Fibroblast of lung (primary cell): ENCODE measurements around the gene NPM1. TPM values are rescaled to one million over a fixed set of nuclear protein-coding genes. Genes with fewer than 3 reads are reported as not detected.

Experiments
- DNase-seq, 2 donors: peaks; one replicate each; pipeline versions ENCODE4 v3.0.0 to v3.0.0-alpha.2; 2010; ENCODE audit warnings: low read depth in 2 of 2
- H2AFZ ChIP-seq: 2 replicates; pipeline ENCODE4 v1.5.1; 2012; ENCODE audit warnings: low read length, control low read depth, inconsistent platforms
- H3K27ac ChIP-seq: 2 replicates; pipeline ENCODE4 v1.5.1; 2011; ENCODE audit warnings: low read length, control low read depth; ENCODE audit not compliant: insufficient read depth
- H3K27me3 ChIP-seq: 2 replicates; pipeline ENCODE4 v1.5.1; 2011; ENCODE audit warnings: mild to moderate bottlenecking, low read length; ENCODE audit not compliant: control insufficient read depth, insufficient read depth
- H3K36me3 ChIP-seq: 2 replicates; pipeline ENCODE4 v1.5.1; 2011; ENCODE audit warnings: low read length; ENCODE audit not compliant: control insufficient read depth, insufficient read depth
- H3K4me1 ChIP-seq: 2 replicates; pipeline ENCODE4 v1.5.1; 2011; ENCODE audit warnings: low read length; ENCODE audit not compliant: control insufficient read depth, insufficient read depth; ENCODE audit errors: extremely low read depth
- H3K4me2 ChIP-seq: 2 replicates; pipeline ENCODE4 v1.5.1; 2011; ENCODE audit warnings: low read length, control low read depth; ENCODE audit not compliant: insufficient read depth; ENCODE audit errors: extremely low read depth
- H3K4me3 ChIP-seq, 4 experiments: fragments of 200-600 bp in 1 of 4; sonication (generic) in 1 of 4; replicated peaks in 1 of 4; 2 replicates each; pipeline ENCODE4 v1.5.1; 2011 to 2016; ENCODE audit warnings: low read length in 4 of 4, low read depth in 3 of 4, mild to moderate bottlenecking in 3 of 4, control low read depth in 2 of 4, inconsistent platforms in 1 of 4, mixed read lengths in 1 of 4; ENCODE audit not compliant: insufficient read depth in 1 of 4; ENCODE audit errors: control extremely low read depth in 1 of 4
- H3K79me2 ChIP-seq: 2 replicates; pipeline ENCODE4 v1.5.1; 2012; ENCODE audit warnings: mild to moderate bottlenecking, low read length, inconsistent platforms; ENCODE audit not compliant: control insufficient read depth, insufficient read depth
- H3K9ac ChIP-seq: 2 replicates; pipeline ENCODE4 v1.5.1; 2011; ENCODE audit warnings: mild to moderate bottlenecking, low read length, control low read depth; ENCODE audit not compliant: insufficient read depth
- H3K9me3 ChIP-seq: 2 replicates; pipeline ENCODE4 v1.5.1; 2012; ENCODE audit warnings: low read depth, low read length; ENCODE audit not compliant: control insufficient read depth, insufficient read depth
- H4K20me1 ChIP-seq: 2 replicates; pipeline ENCODE4 v1.5.1; 2011; ENCODE audit warnings: low read length; ENCODE audit not compliant: control insufficient read depth, insufficient read depth; ENCODE audit errors: extremely low read depth
- EZH2 ChIP-seq: IDR thresholded peaks from 2 replicates; pipeline ENCODE4 v1.5.1; 2012; ENCODE audit warnings: low read length, control low read depth, mild to moderate bottlenecking; ENCODE audit errors: missing control alignments
- polyA plus RNA-seq, 2 donors: library from polyadenylated mRNA; depleted of rRNA in 1 of 2; stranded (reverse) in 1 of 2; unstranded in 1 of 2; fragments of >200 nt; gene quantifications; 2 replicates each; pipeline ENCODE4 v1.2.1, GENCODE V29; 2011 to 2012; ENCODE audit warnings: missing spikeins in 1 of 2
- total RNA-seq: library from RNA; depleted of rRNA; stranded (reverse); fragments of >200 nt; gene quantifications from 2 replicates; pipeline ENCODE4 v1.2.1, GENCODE V29; 2014
- TF ChIP-seq, protein P1 (sequence below), 2 donors: IDR thresholded peaks in 1 of 2; conservative IDR thresholded peaks in 1 of 2; 1 replicate in 1 of 2; 2 replicates in 1 of 2; pipeline ENCODE4 v1.5.1; 2011 to 2012; ENCODE audit warnings: low read length in 2 of 2, control low read depth in 1 of 2, inconsistent platforms in 1 of 2, low read depth in 1 of 2, mild to moderate bottlenecking in 1 of 2

NPM1 gene
- total and polyA plus RNA-seq, 2 donors (not counting 1 experiment from before 2014, with no cell fraction given) = 1,067 to 4,158 TPM

DNA sequence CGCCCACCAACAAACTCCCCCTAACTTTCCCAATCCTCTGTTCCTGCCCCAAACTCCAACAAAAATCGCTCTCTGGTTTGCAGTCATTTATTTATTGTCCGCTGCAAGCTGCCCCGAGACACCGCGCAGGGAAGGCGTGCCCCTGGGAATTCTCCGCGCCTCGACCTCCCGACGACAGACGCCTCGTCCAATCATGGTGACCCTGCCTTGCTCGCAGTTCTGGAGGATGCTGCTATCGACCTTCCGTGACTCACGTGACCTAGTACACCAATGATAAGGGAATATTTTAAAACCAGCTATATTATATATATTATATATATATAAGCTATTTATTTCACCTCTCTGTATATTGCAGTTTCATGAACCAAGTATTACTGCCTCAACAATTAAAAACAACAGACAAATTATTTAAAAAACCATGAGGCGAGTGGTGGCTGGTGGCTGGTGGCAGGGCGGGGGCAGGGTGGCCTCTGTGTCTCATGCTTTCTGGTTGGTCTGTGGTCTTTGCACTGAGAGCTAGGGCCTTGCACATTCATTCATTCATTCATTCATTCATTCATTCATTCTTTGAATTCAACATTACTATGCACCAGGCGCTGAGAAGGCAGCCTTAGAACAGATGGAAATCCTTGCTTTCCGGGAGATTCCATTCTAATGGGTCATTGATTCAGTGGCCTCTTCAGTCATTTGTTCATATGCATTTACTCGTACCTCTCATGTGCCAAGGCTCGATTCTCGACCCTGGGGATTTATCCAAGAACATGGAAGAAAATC lies 69.7 kb downstream of the NPM1 start:
- H3K4me3 ChIP-seq = no peak overlapping the region
- peaks cover 10% of the 10 kb centered on the region for H3K27me3 ChIP-seq
- H3K36me3 ChIP-seq = no peaks in the 10 kb centered on the region
- no peak for DNase-seq
- no peak overlapping the region for H3K27ac ChIP-seq
- no peak overlapping the region for H3K9ac ChIP-seq
- H3K79me2 ChIP-seq = no peaks in the 10 kb centered on the region
- H3K4me1 ChIP-seq = no peaks in the 10 kb centered on the region
- H4K20me1 ChIP-seq = no peaks in the 10 kb centered on the region
- no peak overlapping the region for H2AFZ ChIP-seq
- H3K4me2 ChIP-seq = no peak overlapping the region
- no peaks in the 10 kb centered on the region for H3K9me3 ChIP-seq
- no peak for TF ChIP-seq EZH2
- TF ChIP-seq, protein P1, sequence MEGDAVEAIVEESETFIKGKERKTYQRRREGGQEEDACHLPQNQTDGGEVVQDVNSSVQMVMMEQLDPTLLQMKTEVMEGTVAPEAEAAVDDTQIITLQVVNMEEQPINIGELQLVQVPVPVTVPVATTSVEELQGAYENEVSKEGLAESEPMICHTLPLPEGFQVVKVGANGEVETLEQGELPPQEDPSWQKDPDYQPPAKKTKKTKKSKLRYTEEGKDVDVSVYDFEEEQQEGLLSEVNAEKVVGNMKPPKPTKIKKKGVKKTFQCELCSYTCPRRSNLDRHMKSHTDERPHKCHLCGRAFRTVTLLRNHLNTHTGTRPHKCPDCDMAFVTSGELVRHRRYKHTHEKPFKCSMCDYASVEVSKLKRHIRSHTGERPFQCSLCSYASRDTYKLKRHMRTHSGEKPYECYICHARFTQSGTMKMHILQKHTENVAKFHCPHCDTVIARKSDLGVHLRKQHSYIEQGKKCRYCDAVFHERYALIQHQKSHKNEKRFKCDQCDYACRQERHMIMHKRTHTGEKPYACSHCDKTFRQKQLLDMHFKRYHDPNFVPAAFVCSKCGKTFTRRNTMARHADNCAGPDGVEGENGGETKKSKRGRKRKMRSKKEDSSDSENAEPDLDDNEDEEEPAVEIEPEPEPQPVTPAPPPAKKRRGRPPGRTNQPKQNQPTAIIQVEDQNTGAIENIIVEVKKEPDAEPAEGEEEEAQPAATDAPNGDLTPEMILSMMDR (conservative IDR thresholded peaks at IDR 0.05 in 1 of 2, IDR thresholded peaks at IDR 0.05 in 1 of 2; ENCODE audit: low read depth in 1 of 2, low read length in 2 of 2) = no peak

DNA sequence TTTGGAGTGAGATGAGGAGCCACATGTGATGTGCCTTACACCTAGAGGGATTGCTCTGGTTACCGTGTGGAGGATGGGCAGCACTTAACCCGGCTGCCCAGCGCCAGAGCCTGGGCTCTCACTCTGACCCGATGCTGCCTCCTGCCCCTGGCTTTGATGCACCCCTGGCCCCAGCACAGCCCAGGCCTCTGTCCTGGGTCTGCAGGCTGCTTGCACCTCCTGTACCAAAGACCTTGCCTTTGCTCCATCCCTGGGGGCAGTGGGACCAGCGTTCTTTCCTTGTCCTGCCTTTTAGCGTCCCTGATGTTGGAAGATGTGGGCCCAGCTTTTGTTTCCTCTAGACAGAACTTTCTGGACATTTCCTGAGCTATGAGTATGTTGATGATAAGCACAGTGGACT lies 72.2 kb downstream of the NPM1 start:
- Histone ChIP-seq H2AFZ (no peak overlapping the region), H3K27me3 (peaks cover 8% of the 10 kb centered on the region), H4K20me1 (no peaks in the 10 kb centered on the region), H3K4me2 (no peak overlapping the region), H3K9me3 (no peaks in the 10 kb centered on the region), H3K27ac (no peak overlapping the region), H3K4me1 (no peaks in the 10 kb centered on the region), H3K9ac (no peak overlapping the region), H3K79me2 (no peaks in the 10 kb centered on the region), H3K4me3 (no peak overlapping the region), H3K36me3 (no peaks in the 10 kb centered on the region)
- no peak for DNase-seq
- TF ChIP-seq EZH2 = no peak
- TF ChIP-seq, protein P1 (conservative IDR thresholded peaks at IDR 0.05 in 1 of 2, IDR thresholded peaks at IDR 0.05 in 1 of 2; ENCODE audit: low read depth in 1 of 2, low read length in 2 of 2) = no peak

Other genes starting within 250 kb of the NPM1 start
- gene TLX3, start 78.6 kb upstream of the NPM1 start, total RNA-seq = not detected in 2 replicates
- not detected in 2 replicates for gene TLX3, start 78.6 kb upstream of the NPM1 start, polyA plus RNA-seq
- 8.0 and 19.3 TPM in 2 replicates for gene FGF18, start 31.8 kb downstream of the NPM1 start, total RNA-seq
- gene FGF18, start 31.8 kb downstream of the NPM1 start, polyA plus RNA-seq = 0.33 and 2.0 TPM in 2 replicates